Mesenchymal stem cell (in vitro differentiated cells and primary cell): ENCODE measurements around the gene ANKS1B.

ENCODE experiments used
- DNase-seq: peaks from one replicate; pipeline ENCODE4 v3.0.0-alpha.2; 2013
- H2AFZ ChIP-seq: one replicate; pipeline ENCODE4 v1.6.1; 2013; ENCODE audit warnings: low read depth, mild to moderate bottlenecking, control low read depth, inconsistent platforms, low read length, moderate library complexity
- H2AK5ac ChIP-seq: 2 replicates; pipeline ENCODE4 v1.6.1; 2013; ENCODE audit warnings: low read length, moderate library complexity, mild to moderate bottlenecking, inconsistent platforms; ENCODE audit not compliant: severe bottlenecking
- H2BK120ac ChIP-seq: one replicate; pipeline ENCODE4 v1.6.1; 2013; ENCODE audit warnings: low read depth, mild to moderate bottlenecking, inconsistent platforms, low read length, moderate library complexity
- H2BK12ac ChIP-seq, 2 experiments: one replicate each; pipeline ENCODE4 v1.6.1; 2013; ENCODE audit warnings: inconsistent platforms in 2 of 2, low read length in 2 of 2, mild to moderate bottlenecking in 2 of 2, moderate library complexity in 2 of 2, control low read depth in 1 of 2
- H2BK15ac ChIP-seq: one replicate; pipeline ENCODE4 v1.6.1; 2013; ENCODE audit warnings: mild to moderate bottlenecking, low read depth, inconsistent platforms; ENCODE audit not compliant: poor library complexity, severe bottlenecking
- H2BK5ac ChIP-seq: 2 replicates; pipeline ENCODE4 v1.6.1; 2013; ENCODE audit warnings: low read depth, mild to moderate bottlenecking, low read length, control low read depth, inconsistent platforms; ENCODE audit not compliant: poor library complexity, severe bottlenecking
- H3K14ac ChIP-seq, 2 experiments: one replicate each; pipeline ENCODE4 v1.6.1; 2013; ENCODE audit warnings: inconsistent platforms in 2 of 2, low read length in 2 of 2, control low read depth in 1 of 2, mild to moderate bottlenecking in 1 of 2, moderate library complexity in 1 of 2
- H3K18ac ChIP-seq, 2 experiments: one replicate each; pipeline ENCODE4 v1.6.1; 2013; ENCODE audit warnings: inconsistent platforms in 2 of 2, low read length in 2 of 2, control low read depth in 1 of 2, low read depth in 1 of 2, mild to moderate bottlenecking in 1 of 2
- H3K23ac ChIP-seq, 2 experiments: one replicate each; pipeline ENCODE4 v1.6.1; 2013; ENCODE audit warnings: inconsistent platforms in 2 of 2, low read length in 2 of 2, mild to moderate bottlenecking in 2 of 2, moderate library complexity in 2 of 2, control low read depth in 1 of 2
- H3K27ac ChIP-seq: 2 replicates; pipeline ENCODE4 v1.5.1; 2013; ENCODE audit warnings: mild to moderate bottlenecking, moderate library complexity, low read length, control low read depth, inconsistent platforms; ENCODE audit not compliant: poor library complexity, severe bottlenecking
- H3K27me3 ChIP-seq, 2 experiments: 2 replicates each; pipeline versions ENCODE4 v1.6.1 to v1.7.0; 2013; ENCODE audit warnings: low read length in 2 of 2, mild to moderate bottlenecking in 2 of 2, moderate library complexity in 2 of 2, control low read depth in 1 of 2, inconsistent platforms in 1 of 2; ENCODE audit not compliant: control insufficient read depth in 1 of 2, insufficient read depth in 1 of 2
- H3K36me3 ChIP-seq, 2 experiments: 2 replicates each; pipeline versions ENCODE4 v1.6.1 to v1.7.0; 2013; ENCODE audit warnings: low read length in 2 of 2, control low read depth in 1 of 2, inconsistent platforms in 1 of 2, low read depth in 1 of 2, mild to moderate bottlenecking in 1 of 2; ENCODE audit not compliant: insufficient read depth in 2 of 2, control insufficient read depth in 1 of 2
- H3K4ac ChIP-seq, 2 experiments: one replicate each; pipeline ENCODE4 v1.6.1; 2013; ENCODE audit warnings: inconsistent platforms in 2 of 2, low read length in 2 of 2, mild to moderate bottlenecking in 2 of 2, moderate library complexity in 2 of 2, control low read depth in 1 of 2, low read depth in 1 of 2
- H3K4me1 ChIP-seq: 2 replicates; pipeline ENCODE4 v1.6.1; 2013; ENCODE audit warnings: low read depth, low read length, control low read depth; ENCODE audit not compliant: control insufficient read depth, insufficient read depth
- H3K4me2 ChIP-seq: 2 replicates; pipeline ENCODE4 v1.6.1; 2013; ENCODE audit warnings: low read length, mild to moderate bottlenecking, inconsistent platforms; ENCODE audit not compliant: poor library complexity, severe bottlenecking
- H3K4me3 ChIP-seq, 2 experiments: 2 replicates each; pipeline versions ENCODE4 v1.5.1 to v1.7.0; 2013; ENCODE audit warnings: low read length in 2 of 2, mild to moderate bottlenecking in 2 of 2, control low read depth in 1 of 2, low read depth in 1 of 2; ENCODE audit not compliant: insufficient read depth in 1 of 2
- H3K79me1 ChIP-seq: replicated peaks from 2 replicates; pipeline ENCODE4 v1.6.1; 2013; ENCODE audit warnings: mild to moderate bottlenecking, control low read depth, low read length, inconsistent platforms; ENCODE audit not compliant: poor library complexity, severe bottlenecking
- H3K9ac ChIP-seq: 2 replicates; pipeline ENCODE4 v1.7.0; 2013; ENCODE audit warnings: mild to moderate bottlenecking, low read length, moderate library complexity
- H3K9me3 ChIP-seq: 2 replicates; pipeline ENCODE4 v1.7.0; 2013; ENCODE audit warnings: mild to moderate bottlenecking, low read length; ENCODE audit not compliant: control insufficient read depth
- H4K8ac ChIP-seq: one replicate; pipeline ENCODE4 v1.6.1; 2013; ENCODE audit warnings: inconsistent platforms, mild to moderate bottlenecking, low read length, moderate library complexity
- H4K91ac ChIP-seq: one replicate; pipeline ENCODE4 v1.6.1; 2013; ENCODE audit warnings: mild to moderate bottlenecking, low read length, inconsistent platforms
- WGBS: methylation state at CpG from one replicate; pipeline ENCODE4 v1.1.7; 2013; ENCODE audit warnings: mixed read lengths; 5-methylcytosine and 5-hydroxymethylcytosine counted together

The ANKS1B gene

GRCh38 chr12:99002731-99003130 lies 982.0 kb downstream of the ANKS1B start:
- Histone ChIP-seq H2BK120ac (no peak overlapping the region), H3K14ac (no peak overlapping the region), H4K8ac (no peak overlapping the region), H3K9ac (no peak overlapping the region), H3K4me1 (no peaks in the 10 kb centered on the region), H2BK5ac (no peak overlapping the region), H4K91ac (no peak overlapping the region), H3K4me3 (no peak overlapping the region), H3K23ac (no peak overlapping the region), H3K36me3 (no peaks in the 10 kb centered on the region), H3K18ac (no peak overlapping the region), H3K4me2 (no peak overlapping the region), H2BK12ac (no peak overlapping the region), H2AFZ (no peak overlapping the region), H3K79me1 (no peaks in the 10 kb centered on the region), H3K27ac (no peak overlapping the region), H3K4ac (no peak overlapping the region), H2BK15ac (no peak overlapping the region), H3K27me3 (peaks cover 6 to 20% of the 10 kb centered on the region in 2 experiments), H2AK5ac (no peak overlapping the region), H3K9me3 (no peaks in the 10 kb centered on the region)
- no peak for DNase-seq
- 100% methylated on average over 3 of the region's 3 CpGs for WGBS

DNA sequence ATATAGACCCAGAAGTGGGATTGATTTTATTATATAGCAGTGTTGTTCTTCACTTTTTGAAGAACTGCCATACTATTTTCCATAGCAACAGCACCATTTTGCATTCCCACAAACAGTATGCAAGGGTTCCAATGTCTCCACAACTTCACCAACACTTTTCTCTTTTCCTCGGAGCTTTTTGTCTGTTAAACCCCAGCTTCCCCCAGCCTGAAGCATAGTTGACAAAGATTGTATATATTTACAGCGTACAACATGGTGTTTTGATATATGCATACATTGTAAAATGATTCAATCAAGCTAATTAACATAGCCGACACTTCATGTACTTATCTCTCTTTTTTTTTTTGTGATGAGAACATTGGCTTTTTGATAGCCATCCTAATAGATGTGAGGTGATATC lies 982.6 kb downstream of the ANKS1B start:
- Histone ChIP-seq H4K91ac (no peak overlapping the region), H3K9ac (no peak overlapping the region), H2BK120ac (no peak overlapping the region), H2BK5ac (no peak overlapping the region), H3K4me1 (no peaks in the 10 kb centered on the region), H3K4me2 (no peak overlapping the region), H3K27me3 (peaks cover 6 to 20% of the 10 kb centered on the region in 2 experiments), H3K9me3 (no peaks in the 10 kb centered on the region), H3K36me3 (no peaks in the 10 kb centered on the region), H3K79me1 (no peaks in the 10 kb centered on the region), H3K14ac (no peak overlapping the region), H2BK12ac (no peak overlapping the region), H2BK15ac (no peak overlapping the region), H2AK5ac (no peak overlapping the region), H3K4ac (no peak overlapping the region), H3K23ac (no peak overlapping the region), H3K18ac (no peak overlapping the region), H4K8ac (no peak overlapping the region), H3K27ac (no peak overlapping the region), H2AFZ (no peak overlapping the region), H3K4me3 (no peak overlapping the region)
- DNase-seq: no peak
- WGBS: 100% methylated on average over 1 of the region's 3 CpGs

DNA sequence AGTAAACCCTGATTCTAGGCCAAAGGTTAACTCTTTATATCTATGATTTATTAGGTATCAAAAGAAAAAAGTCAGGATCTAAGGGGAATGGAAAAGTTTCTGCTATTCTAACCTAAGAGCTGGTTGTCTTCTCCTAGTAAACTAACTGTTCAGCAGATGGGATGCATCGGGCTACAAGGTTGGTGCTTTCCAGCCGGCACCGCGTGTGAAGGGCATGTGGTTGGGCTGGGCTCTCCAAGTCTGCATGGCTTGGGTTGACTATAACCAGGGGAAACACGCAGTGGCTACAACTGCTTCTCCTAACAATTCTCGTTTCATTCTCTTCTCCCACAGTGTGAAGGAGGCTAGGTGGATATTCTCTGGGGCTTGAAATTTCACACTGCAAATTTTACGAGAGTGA lies 985.2 kb downstream of the ANKS1B start:
- no peak overlapping the region for H3K4ac ChIP-seq
- no peak overlapping the region for H2BK12ac ChIP-seq
- no peak overlapping the region for H2AK5ac ChIP-seq
- H2BK120ac ChIP-seq: no peak overlapping the region
- H3K4me1 ChIP-seq: no peaks in the 10 kb centered on the region
- no peaks in the 10 kb centered on the region for H3K79me1 ChIP-seq
- no peak overlapping the region for H3K18ac ChIP-seq
- H3K23ac ChIP-seq: no peak overlapping the region
- H3K4me2 ChIP-seq: no peak overlapping the region
- no peak overlapping the region for H2AFZ ChIP-seq
- H3K14ac ChIP-seq: no peak overlapping the region
- no peak overlapping the region for H2BK5ac ChIP-seq
- H4K8ac ChIP-seq: no peak overlapping the region
- H3K9ac ChIP-seq: no peak overlapping the region
- H3K27me3 ChIP-seq: peaks cover 0 to 3% of the 10 kb centered on the region in 2 experiments
- H4K91ac ChIP-seq: no peak overlapping the region
- H2BK15ac ChIP-seq: no peak overlapping the region
- no peaks in the 10 kb centered on the region for H3K36me3 ChIP-seq
- H3K4me3 ChIP-seq: no peak overlapping the region
- H3K9me3 ChIP-seq: no peaks in the 10 kb centered on the region
- DNase-seq: no peak
- no peak overlapping the region for H3K27ac ChIP-seq
- 76% methylated on average over 4 of the region's 7 CpGs for WGBS

DNA sequence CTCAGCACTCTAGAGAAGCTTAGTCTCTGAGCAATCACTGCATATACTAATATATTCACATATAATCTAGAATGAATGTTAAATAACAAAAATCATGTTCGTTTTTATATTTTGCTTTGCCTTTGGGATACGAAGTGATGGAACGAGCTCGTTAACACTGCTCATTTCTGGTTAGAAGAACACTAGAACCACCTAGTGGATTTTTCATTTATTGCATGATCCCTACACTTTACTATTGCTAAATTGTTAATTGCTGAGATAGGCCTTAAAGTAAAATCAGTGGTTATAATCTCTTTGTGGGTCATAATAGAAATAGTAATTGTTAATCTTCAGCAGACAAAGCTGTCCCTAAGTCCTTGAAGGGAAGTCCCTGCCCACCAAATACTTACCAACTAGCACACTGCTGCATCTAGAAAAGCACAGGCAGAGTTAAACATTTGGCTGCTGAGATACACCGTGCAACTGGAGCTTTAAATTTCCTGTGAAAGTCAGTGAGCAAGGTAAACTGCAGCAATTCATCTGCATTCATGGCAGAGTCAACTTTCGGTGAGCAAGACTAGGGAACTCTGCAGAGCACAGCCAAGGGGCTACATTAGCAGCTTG lies 985.9 kb downstream of the ANKS1B start:
- H3K9me3 ChIP-seq: no peaks in the 10 kb centered on the region
- H2AK5ac ChIP-seq: no peak overlapping the region
- H2BK5ac ChIP-seq: no peak overlapping the region
- WGBS: 57% methylated on average over 2 of the region's 6 CpGs
- H3K18ac ChIP-seq: no peak overlapping the region
- no peak overlapping the region for H3K4ac ChIP-seq
- no peak overlapping the region for H3K4me2 ChIP-seq
- H4K91ac ChIP-seq: no peak overlapping the region
- no peak overlapping the region for H3K4me3 ChIP-seq
- no peak overlapping the region for H2BK12ac ChIP-seq
- no peak overlapping the region for H3K23ac ChIP-seq
- peaks cover 0 to 3% of the 10 kb centered on the region in 2 experiments for H3K27me3 ChIP-seq
- H3K36me3 ChIP-seq: no peaks in the 10 kb centered on the region
- H2BK15ac ChIP-seq: no peak overlapping the region
- no peaks in the 10 kb centered on the region for H3K79me1 ChIP-seq
- H2AFZ ChIP-seq: no peak overlapping the region
- no peak overlapping the region for H3K14ac ChIP-seq
- H2BK120ac ChIP-seq: no peak overlapping the region
- H3K4me1 ChIP-seq: no peaks in the 10 kb centered on the region
- H3K27ac ChIP-seq: no peak overlapping the region
- no peak overlapping the region for H4K8ac ChIP-seq
- no peak overlapping the region for H3K9ac ChIP-seq
- DNase-seq: peak; percentile 49
